HG03066 (cell line): ENCODE results near the gene GPR21.
A peak's percentile ranks its signal among the peaks of the same experiment; 100 is the strongest.

ENCODE experiments used
- ATAC-seq: cut with Tn5 transposase; IDR thresholded peaks from one replicate; pipeline ENCODE4 v1.9.1; 2021; ENCODE audit warnings: low read depth; ENCODE audit not compliant: unreplicated experiment

GPR21 gene

DNA sequence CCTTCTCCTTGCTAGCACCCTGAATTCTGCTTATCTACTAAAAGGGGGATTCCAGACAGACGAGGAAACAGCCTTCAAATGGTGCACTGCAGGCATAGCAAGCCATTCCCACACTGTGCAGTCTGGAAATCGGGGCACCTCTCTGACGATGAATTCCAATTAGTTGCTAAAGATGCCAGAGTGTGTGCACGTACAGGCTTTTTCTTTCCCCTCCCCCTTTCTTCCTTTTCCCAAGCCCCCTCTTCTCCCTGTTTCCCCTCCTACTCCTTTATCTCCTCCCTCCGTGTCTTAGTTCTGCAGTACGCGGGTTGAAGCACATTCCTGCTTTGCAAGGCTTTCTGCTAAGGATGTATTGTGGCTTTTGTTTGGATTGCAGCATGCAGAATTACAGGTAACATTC is at the start of gene GPR21:
GPR21 (plus strand) TSS at position 316 of the 400 bp plus-strand sequence. CDS start 900 bp downstream, outside the sequence.
- no peak for ATAC-seq

GRCh38 chr9:122986010-122986409 is 47.5 kb upstream of the GPR21 start:
- ATAC-seq: no peak

GRCh38 chr9:122988141-122988540 is 45.3 kb upstream of the GPR21 start:
- no peak for ATAC-seq

- peak; percentile 84 for ATAC-seq
Observed at GRCh38 chr9:122988920-122989621, 44.4 kb upstream of the GPR21 start.

DNA sequence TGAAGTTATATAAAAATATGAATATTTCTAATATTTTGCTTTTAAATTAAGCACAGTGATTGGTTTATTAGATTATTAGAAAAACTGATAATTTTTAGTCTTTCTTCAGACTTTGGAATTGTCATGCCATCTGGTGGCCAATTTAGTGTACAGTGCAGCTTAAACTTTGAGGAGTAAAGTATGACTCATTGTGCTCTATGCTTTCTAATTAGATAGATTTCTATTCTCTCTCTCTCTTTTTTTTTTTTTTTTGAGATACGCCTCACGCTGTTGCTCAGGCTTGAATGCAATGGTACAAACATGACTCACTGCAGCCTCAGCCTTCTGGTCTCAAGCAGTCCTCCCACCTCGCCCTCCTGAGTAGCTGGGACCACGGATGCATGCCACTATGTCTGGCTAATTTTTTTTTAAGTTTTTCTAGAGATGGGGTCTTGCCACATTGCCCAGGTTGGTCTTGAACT is 42.1 kb upstream of the GPR21 start:
- no peak for ATAC-seq

DNA sequence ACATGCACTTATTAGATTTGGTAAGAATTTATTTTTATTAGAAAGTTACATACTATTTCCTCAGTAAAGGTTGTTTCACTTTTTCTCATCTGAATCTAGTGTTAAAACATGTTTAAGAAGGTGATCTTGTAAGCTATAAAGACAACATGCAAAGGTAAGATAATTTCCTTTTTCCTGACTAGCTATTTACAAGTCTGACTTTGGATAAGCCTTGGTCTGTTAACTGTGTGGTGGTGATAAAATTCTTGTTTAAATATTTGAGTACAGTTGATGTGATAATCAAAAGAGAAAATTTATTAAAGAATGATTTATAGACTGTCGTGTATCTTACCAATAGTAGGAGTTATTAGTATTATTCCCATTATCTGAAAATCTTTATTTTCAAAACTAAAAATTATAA is 36.9 kb upstream of the GPR21 start:
- ATAC-seq: no peak

DNA sequence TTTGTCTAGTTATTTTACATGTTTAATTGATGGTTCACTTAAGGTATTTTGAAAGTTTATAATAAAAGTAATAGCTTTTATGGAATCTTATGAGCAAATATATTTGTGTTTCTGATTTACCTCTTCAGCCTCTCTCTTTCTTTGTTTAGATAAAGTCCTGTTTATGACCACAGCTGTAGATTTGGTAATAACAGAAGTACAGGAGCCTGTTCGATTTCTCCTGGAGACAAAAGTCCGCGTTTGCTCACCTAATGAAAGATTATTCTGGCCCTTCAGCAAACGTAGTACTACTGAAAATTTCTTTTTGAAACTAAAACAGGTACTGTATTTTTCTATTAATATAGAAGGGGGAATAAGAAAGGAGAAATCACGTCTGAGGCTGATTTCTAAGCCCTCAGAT is 35.0 kb upstream of the GPR21 start:
- ATAC-seq: no peak

- no peak for ATAC-seq
Observed at GRCh38 chr9:123000371-123001068, 32.9 kb upstream of the GPR21 start.

GRCh38 chr9:123002754-123003153 is 30.7 kb upstream of the GPR21 start:
- ATAC-seq: no peak

DNA sequence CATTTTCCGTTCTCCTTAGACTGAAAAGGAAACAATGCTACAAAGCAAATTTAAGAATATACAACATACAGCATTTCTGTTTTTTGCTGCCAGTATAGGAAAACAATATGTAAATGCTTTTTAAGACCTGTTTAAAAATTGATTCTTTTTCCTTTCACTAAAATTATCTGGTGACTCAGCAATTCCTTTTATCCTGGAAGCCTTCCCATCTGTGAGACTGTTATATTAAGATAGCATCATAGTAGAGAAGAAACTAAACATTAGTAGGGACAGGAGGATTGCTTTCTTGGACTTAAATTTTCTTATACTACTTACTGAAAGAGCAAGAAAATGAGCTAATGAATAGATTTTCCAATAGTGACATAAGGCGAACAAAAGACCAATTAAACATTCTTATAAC is 30.0 kb upstream of the GPR21 start:
- no peak for ATAC-seq

GRCh38 chr9:123005964-123006363 is 27.5 kb upstream of the GPR21 start:
- ATAC-seq: no peak

GRCh38 chr9:123007269-123007668 is 26.2 kb upstream of the GPR21 start:
- no peak for ATAC-seq

- ATAC-seq: no peak
Observed at GRCh38 chr9:123008909-123009308, 24.6 kb upstream of the GPR21 start.

DNA sequence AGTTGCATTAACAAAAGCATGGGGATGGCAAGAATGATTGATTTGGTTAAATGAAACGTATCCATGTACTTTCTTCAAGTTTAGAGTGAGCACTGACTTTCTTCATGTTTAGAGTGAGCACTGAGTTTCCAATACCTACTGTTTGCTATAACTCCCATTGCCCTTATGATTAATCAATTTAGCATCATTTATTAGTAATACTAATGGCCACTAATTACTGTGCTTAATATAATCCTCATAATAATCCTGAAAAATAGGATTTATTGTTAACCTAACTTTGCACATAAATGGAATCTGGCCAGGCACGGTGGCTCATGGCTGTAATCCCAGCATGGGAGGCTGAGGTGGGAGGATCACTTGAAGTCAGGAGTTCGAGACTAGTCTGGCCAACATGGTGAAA is 22.1 kb upstream of the GPR21 start:
- no peak for ATAC-seq

GRCh38 chr9:123011878-123012528 is 21.5 kb upstream of the GPR21 start:
- ATAC-seq: no peak

DNA sequence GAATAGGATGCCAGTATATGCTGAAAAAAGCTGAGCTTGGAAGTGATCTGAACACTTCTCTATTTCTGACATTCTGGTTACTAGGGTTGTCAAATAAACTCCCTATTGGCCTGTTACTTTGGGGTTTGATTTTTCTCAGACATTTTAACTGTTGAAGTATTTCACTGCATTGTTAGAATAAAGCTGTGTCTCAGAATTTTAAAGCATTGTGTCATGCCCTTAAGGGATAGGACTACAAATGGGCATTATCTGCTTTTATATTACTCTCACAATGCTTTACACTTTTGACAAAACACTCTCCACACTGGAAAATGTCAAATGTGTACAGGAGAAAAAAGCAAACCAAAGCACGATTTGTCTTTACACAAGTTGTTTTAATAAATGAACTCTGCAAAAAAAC is 16.8 kb upstream of the GPR21 start:
- no peak for ATAC-seq

- ATAC-seq: no peak
Observed at GRCh38 chr9:123020796-123021195, 12.7 kb upstream of the GPR21 start.

DNA sequence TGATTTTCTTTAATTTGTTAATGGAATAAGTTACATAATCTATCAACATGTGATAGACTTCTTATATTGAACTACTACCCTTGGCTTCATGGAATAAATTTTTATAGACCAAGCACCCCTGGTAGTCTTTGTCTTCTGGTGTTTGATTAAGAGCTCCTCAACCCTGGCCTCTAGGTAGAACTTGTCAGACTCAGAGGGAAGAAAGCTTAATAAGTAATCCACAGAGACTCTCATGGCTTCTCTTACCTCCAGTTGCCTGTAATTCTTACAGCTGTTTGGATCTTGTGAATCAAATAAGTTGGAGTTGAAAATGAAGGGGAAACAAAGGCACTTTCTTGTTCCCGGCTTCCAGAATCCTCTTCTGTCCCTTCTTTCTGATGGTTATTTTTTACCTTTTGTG is 7.0 kb upstream of the GPR21 start:
- ATAC-seq: no peak

DNA sequence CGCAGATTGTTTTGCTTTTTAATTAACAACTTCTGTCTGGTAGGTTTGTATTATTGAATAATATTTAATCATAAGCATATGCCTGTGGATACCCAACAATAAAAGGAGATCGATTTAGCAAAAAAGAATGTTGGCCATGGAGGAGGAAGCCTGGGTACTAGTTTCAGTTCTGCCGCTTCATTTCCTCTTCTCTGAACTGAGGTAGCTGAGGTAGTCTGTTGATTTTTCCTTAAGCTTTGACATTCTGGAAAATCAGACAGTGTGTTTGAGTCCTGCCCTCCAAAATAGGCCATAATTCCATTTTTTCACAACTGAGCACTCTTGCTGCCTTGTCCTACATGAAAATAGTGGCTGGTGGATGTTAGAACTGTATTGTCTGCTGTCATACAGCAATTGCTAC is 6.0 kb upstream of the GPR21 start:
- ATAC-seq: no peak

- ATAC-seq: no peak
Observed at GRCh38 chr9:123028136-123028535, 5.3 kb upstream of the GPR21 start.

DNA sequence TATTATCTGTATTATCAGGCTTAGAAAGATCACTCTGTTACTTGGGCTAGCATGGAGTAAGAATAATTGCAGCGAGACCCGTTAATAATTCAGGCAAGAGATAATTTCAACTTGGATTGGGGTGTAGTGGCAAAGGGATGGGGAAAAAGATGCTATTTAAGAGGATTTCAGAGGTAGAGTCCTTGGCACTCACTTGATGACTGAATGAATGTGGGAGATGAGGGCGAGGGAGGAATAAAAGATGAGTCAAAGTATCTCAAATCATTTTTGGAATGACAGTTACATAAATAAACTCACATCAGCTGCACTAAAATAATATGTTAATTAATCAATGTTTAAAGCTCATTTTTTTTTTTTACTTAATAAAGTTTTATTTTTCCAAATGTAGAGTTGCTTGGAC is 4.5 kb upstream of the GPR21 start:
- no peak for ATAC-seq

DNA sequence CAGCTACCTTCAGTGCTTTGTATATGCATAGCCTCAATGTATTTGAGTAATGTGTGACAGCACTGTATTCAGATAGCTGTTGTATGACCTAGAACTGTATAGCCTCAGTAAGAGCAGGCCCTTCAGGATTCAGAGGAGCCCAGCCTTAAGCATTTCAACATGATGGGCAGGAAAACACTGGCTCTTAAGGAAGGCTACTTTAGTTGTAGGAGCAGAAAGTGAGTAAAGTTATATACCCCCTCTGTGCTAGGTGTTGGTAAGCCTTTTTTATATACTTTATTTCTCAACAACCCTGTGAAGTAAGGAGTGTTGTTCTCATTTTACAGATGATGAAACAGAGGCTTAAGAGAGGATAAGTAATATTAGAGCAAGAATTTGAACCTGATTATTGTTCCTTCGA is 1.5 kb upstream of the GPR21 start:
- no peak for ATAC-seq
